Upper lobe of right lung (tissue), 1 donor: Measurements from ENCODE around the gene PNPLA3. TPM values are rescaled to one million over a fixed set of nuclear protein-coding genes. Genes with fewer than 3 reads are reported as not detected.
A peak's percentile ranks its signal among the peaks of the same experiment; 100 is the strongest.

ENCODE experiments used
- ATAC-seq: fragments of 200-7000 bp; cut with Tn5 transposase; one replicate; pipeline ENCODE4 v1.9.1; 2020; ENCODE audit warnings: mild to moderate bottlenecking, moderate library complexity
- DNase-seq: peaks from one replicate; pipeline ENCODE4 v3.0.0-alpha.2; 2020
- H3K27ac ChIP-seq: fragments of 200-600 bp; one replicate; pipeline ENCODE4 v1.8.0; 2022
- H3K27me3 ChIP-seq: fragments of 200-600 bp; one replicate; pipeline ENCODE4 v1.8.0; 2022; ENCODE audit warnings: mild to moderate bottlenecking
- H3K36me3 ChIP-seq: fragments of 200-600 bp; one replicate; pipeline ENCODE4 v1.8.0; 2022
- H3K4me1 ChIP-seq: fragments of 200-600 bp; one replicate; pipeline ENCODE4 v1.8.0; 2022
- H3K4me3 ChIP-seq: fragments of 200-600 bp; one replicate; pipeline ENCODE4 v1.8.0; 2022; ENCODE audit warnings: mild to moderate bottlenecking
- H3K9me3 ChIP-seq: fragments of 200-600 bp; one replicate; pipeline ENCODE4 v1.8.0; 2022
- CTCF ChIP-seq: fragments of 200-600 bp; IDR thresholded peaks from one replicate; pipeline ENCODE4 v1.8.0; 2022; ENCODE audit warnings: antibody characterized with exemption
- intact Hi-C: fragments of 100-400 bp; cut with DNase I; formaldehyde crosslinking; loops from one replicate; pipeline ENCODE4 v1.11.0; 2022
- total RNA-seq: library from RNA; stranded (reverse); fragmentation: NEBNext Ultra II Directional; extraction: Animal tissue kit (Norgen Biotek cat#: 25700); gene quantifications from one replicate; pipeline ENCODE4 v1.2.1, GENCODE V29; 2021
- donor health status: DM: no; HTN: yes; CAD: no; lungs with severe emphysema.

PNPLA3 gene
- total RNA-seq, 1 donor from 2014 or later = 3.7 TPM

GRCh38 chr22:43889201-43889859 lies 34.3 kb upstream of the PNPLA3 start:
- DNase-seq (peak; percentile 48), ATAC-seq (no peak)
- no peaks in the 10 kb centered on the region for H3K9me3 ChIP-seq
- intact Hi-C loops = no loop called here
- TF ChIP-seq CTCF = no peak
- H3K27me3 ChIP-seq = peaks cover 51% of the 10 kb centered on the region
- H3K36me3 ChIP-seq = no peaks in the 10 kb centered on the region
- H3K27ac ChIP-seq = no peak overlapping the region
- H3K4me1 ChIP-seq = no peaks in the 10 kb centered on the region
- H3K4me3 ChIP-seq = no peak overlapping the region

GRCh38 chr22:43889860-43890253 lies 33.7 kb upstream of the PNPLA3 start:
- H3K4me3 ChIP-seq = no peak overlapping the region
- ATAC-seq (no peak), DNase-seq (peak; percentile 25)
- no peak for TF ChIP-seq CTCF
- no peaks in the 10 kb centered on the region for H3K9me3 ChIP-seq
- H3K27me3 ChIP-seq = peaks cover 51% of the 10 kb centered on the region
- no peaks in the 10 kb centered on the region for H3K36me3 ChIP-seq
- H3K27ac ChIP-seq = no peak overlapping the region
- intact Hi-C loops = no loop called here
- no peaks in the 10 kb centered on the region for H3K4me1 ChIP-seq

GRCh38 chr22:43890901-43891331 lies 32.7 kb upstream of the PNPLA3 start:
- TF ChIP-seq CTCF = no peak
- H3K4me1 ChIP-seq = no peaks in the 10 kb centered on the region
- ATAC-seq = no peak
- H3K9me3 ChIP-seq = no peaks in the 10 kb centered on the region
- intact Hi-C loops = no loop called here
- no peak overlapping the region for H3K27ac ChIP-seq
- H3K36me3 ChIP-seq = no peaks in the 10 kb centered on the region
- peak; percentile 53 for DNase-seq
- no peak overlapping the region for H3K4me3 ChIP-seq
- peaks cover 51% of the 10 kb centered on the region for H3K27me3 ChIP-seq

GRCh38 chr22:43891360-43892182 lies 32.0 kb upstream of the PNPLA3 start, which contains the start of gene PNPLA5:
TSS of gene PNPLA5 (minus strand) at chr22:43892013. CDS start at chr22:43891880, 133 bp downstream.
- intact Hi-C loops = no loop called here
- Histone ChIP-seq H3K9me3 (no peaks in the 10 kb centered on the region), H3K4me3 (no peak within 1 kb of the TSS), H3K4me1 (no peaks in the 10 kb centered on the region), H3K27me3 (peaks cover 51% of the 10 kb centered on the region), H3K27ac (no peak within 1 kb of the TSS), H3K36me3 (no peaks in the 10 kb centered on the region)
- DNase-seq = peak; percentile 68
- TF ChIP-seq CTCF = no peak
- ATAC-seq = no peak

GRCh38 chr22:43892183-43892894 lies 31.3 kb upstream of the PNPLA3 start:
- Histone ChIP-seq H3K4me3 (no peak overlapping the region), H3K27me3 (peaks cover 51% of the 10 kb centered on the region), H3K27ac (no peak overlapping the region), H3K4me1 (no peaks in the 10 kb centered on the region), H3K9me3 (no peaks in the 10 kb centered on the region), H3K36me3 (no peaks in the 10 kb centered on the region)
- ATAC-seq = no peak
- intact Hi-C loops = no loop called here
- DNase-seq = peak; percentile 38
- no peak for TF ChIP-seq CTCF
